ENCODE data around the gene MYH13.

- TF ChIP-seq CTCF (IDR thresholded peaks at IDR 0.05; ENCODE audit: insufficient read depth, low read length): no peak
- TF ChIP-seq GABPA (IDR thresholded peaks at IDR 0.05; ENCODE audit: low read depth): no peak
These were observed 94.6 kb downstream of the MYH13 start for GRCh38 chr17:10278218-10278617.

Data from HL-60 (cell line).